Small intestine (tissue), 7 donors: ENCODE results near the gene NHS. TPM values are rescaled to one million over a fixed set of nuclear protein-coding genes. Genes with fewer than 3 reads are reported as not detected.

Experiments
- DNase-seq, 2 donors: peaks; one replicate each; pipeline versions ENCODE4 v3.0.0 to v3.0.0-alpha.2; 2013
- FAIRE-seq: peaks from 2 replicates; lab custom pipeline; 2012; peaks lifted over from hg19 to GRCh38; lab: Jason Lieb, UNC
- H3K27ac ChIP-seq, 3 donors: one replicate each; pipeline ENCODE4 v1.5.1; 2013; ENCODE audit warnings: low read length in 2 of 3, mild to moderate bottlenecking in 2 of 3, control low read depth in 1 of 3, inconsistent platforms in 1 of 3, low read depth in 1 of 3, moderate library complexity in 1 of 3
- H3K27me3 ChIP-seq, 3 donors: one replicate each; pipeline ENCODE4 v1.6.1; 2013; ENCODE audit warnings: low read length in 3 of 3, inconsistent platforms in 1 of 3; ENCODE audit not compliant: control insufficient read depth in 3 of 3, insufficient read depth in 3 of 3
- H3K36me3 ChIP-seq, 3 donors: one replicate each; pipeline ENCODE4 v1.6.1; 2013; ENCODE audit warnings: low read length in 3 of 3, inconsistent platforms in 1 of 3, low read depth in 1 of 3, mild to moderate bottlenecking in 1 of 3, moderate library complexity in 1 of 3; ENCODE audit not compliant: control insufficient read depth in 3 of 3, insufficient read depth in 2 of 3
- H3K4me1 ChIP-seq, 3 donors: one replicate each; pipeline ENCODE4 v1.6.1; 2013; ENCODE audit warnings: low read length in 2 of 3, inconsistent platforms in 1 of 3, low read depth in 1 of 3, mild to moderate bottlenecking in 1 of 3, moderate library complexity in 1 of 3; ENCODE audit not compliant: control insufficient read depth in 3 of 3, insufficient read depth in 2 of 3
- H3K4me3 ChIP-seq, 3 donors: one replicate each; pipeline ENCODE4 v1.5.1; 2013; ENCODE audit warnings: low read length in 3 of 3, control low read depth in 1 of 3, inconsistent platforms in 1 of 3, low read depth in 1 of 3, mild to moderate bottlenecking in 1 of 3, moderate library complexity in 1 of 3
- H3K9me3 ChIP-seq, 2 donors: one replicate each; pipeline ENCODE4 v1.6.1; 2013; ENCODE audit warnings: low read depth in 1 of 2, low read length in 1 of 2; ENCODE audit not compliant: control insufficient read depth in 2 of 2, insufficient read depth in 1 of 2
- WGBS, 3 donors: extraction: QIAGEN DNeasy Blood & Tissue Kit; methylation state at CpG; one replicate each; pipeline ENCODE4 v1.1.7; 2013; 5-methylcytosine and 5-hydroxymethylcytosine counted together
- polyA plus RNA-seq, 4 donors: library from polyadenylated mRNA; stranded (reverse) in 3 of 4; unstranded in 1 of 4; fragments of 200-250 nt in 3 of 4; fragments of 120-200 nt in 1 of 4; gene quantifications; one replicate each; pipeline versions ENCODE4 v1.2.1 to v1.2.3, GENCODE V29; 2013
- donor health status: healthy with polysubstance abuse.
- donor health status: control.
- donor health status: control.
- donor health status: Bipolar disorder and iron deficiency.
- donor health status: healthy.

Gene NHS
- polyA plus RNA-seq, 4 donors = under 0.01 to 5.8 (median 0.79) TPM

- no peaks in the 10 kb centered on the region for H3K4me1 ChIP-seq
- FAIRE-seq (no peak), DNase-seq (no peak)
- H3K4me3 ChIP-seq = no peak overlapping the region
- H3K27me3 ChIP-seq = no peaks in the 10 kb centered on the region
- no peaks in the 10 kb centered on the region for H3K36me3 ChIP-seq
- H3K27ac ChIP-seq = no peak overlapping the region
- H3K9me3 ChIP-seq = no peaks in the 10 kb centered on the region
These were observed 343.7 kb downstream of the NHS start for GRCh38 chrX:17718649-17719165.

GRCh38 chrX:17719711-17720110 lies 344.7 kb downstream of the NHS start:
- whole genome bisulfite sequencing, 3 donors = 64 to 84% (median 81%) methylated on average over 6 of the region's 6 CpGs
- no peak for DNase-seq
- FAIRE-seq = no peak

GRCh38 chrX:17721715-17722114 lies 346.7 kb downstream of the NHS start:
- H3K27me3 ChIP-seq = no peaks in the 10 kb centered on the region
- no peak overlapping the region for H3K4me3 ChIP-seq
- WGBS, 3 donors = 72 to 90% (median 79%) methylated on average over 4 of the region's 4 CpGs
- DNase-seq = no peak
- FAIRE-seq = no peak
- H3K4me1 ChIP-seq = no peaks in the 10 kb centered on the region
- H3K9me3 ChIP-seq = no peaks in the 10 kb centered on the region
- no peak overlapping the region for H3K27ac ChIP-seq
- H3K36me3 ChIP-seq = peaks cover 0 to 12% (median 0%) of the 10 kb centered on the region in 3 donors

More at GRCh38 chrX:17719711-17720110, 344.7 kb downstream of the NHS start:
- H3K27ac ChIP-seq = no peak overlapping the region
- no peaks in the 10 kb centered on the region for H3K9me3 ChIP-seq
- H3K36me3 ChIP-seq = no peaks in the 10 kb centered on the region
- H3K4me1 ChIP-seq = no peaks in the 10 kb centered on the region
- H3K4me3 ChIP-seq = no peak overlapping the region
- H3K27me3 ChIP-seq = no peaks in the 10 kb centered on the region

GRCh38 chrX:17725181-17725580 lies 350.2 kb downstream of the NHS start:
- no peaks in the 10 kb centered on the region for H3K4me1 ChIP-seq
- H3K4me3 ChIP-seq = no peak overlapping the region
- peaks cover 0 to 12% (median 0%) of the 10 kb centered on the region in 3 donors for H3K36me3 ChIP-seq
- no peak for DNase-seq
- H3K27me3 ChIP-seq = no peaks in the 10 kb centered on the region
- no peak for FAIRE-seq
- H3K27ac ChIP-seq = no peak overlapping the region
- 80 to 85% (median 83%) methylated on average over 2 of the region's 2 CpGs for WGBS, 3 donors
- H3K9me3 ChIP-seq = no peaks in the 10 kb centered on the region

- DNase-seq (no peak), FAIRE-seq (no peak)
- no peaks in the 10 kb centered on the region for H3K27me3 ChIP-seq
- peaks cover 0 to 7% (median 0%) of the 10 kb centered on the region in 3 donors for H3K36me3 ChIP-seq
- H3K4me3 ChIP-seq = no peak overlapping the region
- 79 to 90% (median 82%) methylated on average over 16 of the region's 16 CpGs for WGBS, 3 donors
- H3K9me3 ChIP-seq = no peaks in the 10 kb centered on the region
- H3K27ac ChIP-seq = no peak overlapping the region
- peaks cover 0 to 5% (median 0%) of the 10 kb centered on the region in 3 donors for H3K4me1 ChIP-seq
These were observed 357.3 kb downstream of the NHS start for GRCh38 chrX:17732138-17732783.

GRCh38 chrX:17735406-17735805 lies 360.4 kb downstream of the NHS start:
- H3K27ac ChIP-seq = peak overlapping the region in 2 of 3 donors; percentile 49 to 95
- H3K4me1 ChIP-seq = peaks cover 0 to 5% (median 0%) of the 10 kb centered on the region in 3 donors
- FAIRE-seq = no peak
- peak; percentile 54 to 71 for DNase-seq
- peaks cover 0 to 7% (median 0%) of the 10 kb centered on the region in 3 donors for H3K36me3 ChIP-seq
- no peaks in the 10 kb centered on the region for H3K9me3 ChIP-seq
- 18 to 45% (median 37%) methylated on average over 5 of the region's 5 CpGs for WGBS, 3 donors
- no peak overlapping the region for H3K4me3 ChIP-seq
- H3K27me3 ChIP-seq = no peaks in the 10 kb centered on the region

- 42 to 65% (median 51%) methylated on average over 4 to 5 of the region's 5 CpGs for WGBS, 3 donors
- peak overlapping the region in 2 of 3 donors; percentile 0 to 43 for H3K4me3 ChIP-seq
- no peaks in the 10 kb centered on the region for H3K27me3 ChIP-seq
- DNase-seq (no peak), FAIRE-seq (no peak)
- H3K36me3 ChIP-seq = peaks cover 0 to 7% (median 0%) of the 10 kb centered on the region in 3 donors
- H3K9me3 ChIP-seq = no peaks in the 10 kb centered on the region
- peaks cover 0 to 7% (median 0%) of the 10 kb centered on the region in 3 donors for H3K4me1 ChIP-seq
- H3K27ac ChIP-seq = peak overlapping the region; percentile 34 to 95 (median 89)
These were observed 361.5 kb downstream of the NHS start for GRCh38 chrX:17736478-17736855.

- peaks cover 0 to 3% (median 0%) of the 10 kb centered on the region in 3 donors for H3K36me3 ChIP-seq
- WGBS, 3 donors = 1 to 52% (median 21%) methylated on average over 39 to 64 of the region's 67 CpGs
- DNase-seq (peak; percentile 94 to 96), FAIRE-seq (no peak)
- no peaks in the 10 kb centered on the region for H3K27me3 ChIP-seq
- peak within 1 kb of the TSS; percentile 42 to 97 (median 97) for H3K27ac ChIP-seq
- peak within 1 kb of the TSS; percentile 37 to 77 (median 46) for H3K4me3 ChIP-seq
- H3K4me1 ChIP-seq = peaks cover 0 to 7% (median 0%) of the 10 kb centered on the region in 3 donors
- no peaks in the 10 kb centered on the region for H3K9me3 ChIP-seq
These were observed 362.1 kb downstream of the NHS start, which contains the start of gene SCML1 for GRCh38 chrX:17736856-17737709. Gene SCML1, plus strand, starts transcription at chrX:17737493. Its CDS starts 6,694 bp downstream, at chrX:17744187.
